HUES48 (cell line): ENCODE measurements around the gene GRIA3.
A peak's percentile ranks its signal among the peaks of the same experiment; 100 is the strongest.

Experiments
- H3K27ac ChIP-seq: one replicate; pipeline ENCODE4 v1.7.0; 2013; ENCODE audit warnings: low read depth, low read length, inconsistent platforms
- H3K27me3 ChIP-seq: 2 replicates; pipeline ENCODE4 v1.6.1; 2013; ENCODE audit warnings: mild to moderate bottlenecking, low read length; ENCODE audit not compliant: control insufficient read depth, insufficient read depth
- H3K36me3 ChIP-seq: 2 replicates; pipeline ENCODE4 v1.6.1; 2013; ENCODE audit warnings: low read length; ENCODE audit not compliant: control insufficient read depth, insufficient read depth
- H3K4me1 ChIP-seq: 2 replicates; pipeline ENCODE4 v1.6.1; 2013; ENCODE audit warnings: mild to moderate bottlenecking, low read length; ENCODE audit not compliant: control insufficient read depth, insufficient read depth
- H3K4me3 ChIP-seq: 2 replicates; pipeline ENCODE4 v1.5.1; 2013; ENCODE audit warnings: mild to moderate bottlenecking, low read depth, low read length
- H3K9ac ChIP-seq: 2 replicates; pipeline ENCODE4 v1.6.1; 2013; ENCODE audit warnings: mild to moderate bottlenecking, low read depth, low read length, moderate library complexity
- H3K9me3 ChIP-seq: 2 replicates; pipeline ENCODE4 v1.6.1; 2013; ENCODE audit warnings: low read length; ENCODE audit not compliant: control insufficient read depth, insufficient read depth

Gene GRIA3

DNA sequence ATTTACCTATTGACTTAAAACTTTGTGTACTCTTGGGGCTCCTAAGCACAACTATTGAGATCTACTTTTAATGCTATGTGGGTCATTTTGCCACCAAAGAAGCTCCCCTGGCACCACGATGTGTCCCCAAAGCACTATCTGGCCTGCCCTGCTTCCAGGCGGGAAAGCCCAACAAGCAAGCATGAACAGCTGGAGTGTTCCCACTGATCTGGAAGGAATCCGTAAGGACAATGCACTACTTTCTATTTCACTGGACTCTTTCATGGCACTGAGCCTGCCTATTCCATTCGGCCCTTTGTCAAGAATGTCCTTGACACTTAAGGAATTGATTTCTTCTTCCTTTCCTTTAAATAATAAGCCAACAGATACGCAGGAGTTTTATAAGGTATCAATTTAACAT, 38.8 kb downstream of the GRIA3 start:
- Histone ChIP-seq H3K4me1 (peaks cover 16% of the 10 kb centered on the region), H3K27me3 (peaks cover 48% of the 10 kb centered on the region), H3K36me3 (no peaks in the 10 kb centered on the region), H3K4me3 (no peak overlapping the region), H3K9ac (no peak overlapping the region), H3K27ac (no peak overlapping the region), H3K9me3 (no peaks in the 10 kb centered on the region)

DNA sequence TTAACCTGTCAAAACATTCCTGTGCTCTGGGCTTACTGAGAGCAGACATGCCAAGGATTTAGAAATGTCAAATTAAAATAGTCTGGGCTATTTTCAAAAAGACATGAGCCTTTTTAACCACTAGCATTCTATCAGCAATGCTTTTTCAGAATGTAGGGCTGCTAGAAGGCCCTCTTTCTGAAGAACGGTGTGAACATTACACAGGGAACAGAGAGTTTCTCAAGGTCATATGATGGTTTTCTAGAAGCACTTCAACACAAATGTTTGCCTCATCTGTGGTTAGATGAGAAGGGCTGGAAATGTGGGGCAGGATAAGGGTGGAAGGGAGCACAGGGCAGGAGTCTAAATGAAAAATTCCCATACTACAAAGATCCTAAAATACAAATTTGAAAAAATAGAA, 39.3 kb downstream of the GRIA3 start:
- Histone ChIP-seq H3K4me1 (peaks cover 16% of the 10 kb centered on the region), H3K9me3 (no peaks in the 10 kb centered on the region), H3K9ac (no peak overlapping the region), H3K27ac (no peak overlapping the region), H3K36me3 (no peaks in the 10 kb centered on the region), H3K4me3 (no peak overlapping the region), H3K27me3 (peaks cover 53% of the 10 kb centered on the region)

DNA sequence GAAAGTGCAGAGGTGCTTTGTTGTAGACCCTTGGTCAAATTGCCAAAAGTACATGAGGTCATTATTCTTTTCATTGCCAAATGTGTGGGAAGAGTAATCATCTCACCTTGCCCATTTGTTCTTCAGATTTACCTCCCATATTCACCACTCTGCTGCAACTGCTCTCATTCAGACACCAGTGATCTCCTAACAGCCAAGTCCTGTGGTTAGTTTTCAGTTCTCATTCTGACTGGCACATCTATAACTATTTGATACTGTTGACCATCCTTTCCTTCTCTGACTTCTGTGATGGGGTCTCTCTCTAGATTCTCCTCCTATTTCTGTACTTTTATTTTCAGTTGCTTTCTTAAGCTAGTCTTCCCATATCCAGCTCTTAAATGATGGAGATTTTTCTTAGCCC, 39.8 kb downstream of the GRIA3 start:
- Histone ChIP-seq H3K27me3 (peaks cover 52% of the 10 kb centered on the region), H3K9ac (no peak overlapping the region), H3K4me3 (no peak overlapping the region), H3K9me3 (no peaks in the 10 kb centered on the region), H3K27ac (no peak overlapping the region), H3K36me3 (no peaks in the 10 kb centered on the region), H3K4me1 (peaks cover 16% of the 10 kb centered on the region)

DNA sequence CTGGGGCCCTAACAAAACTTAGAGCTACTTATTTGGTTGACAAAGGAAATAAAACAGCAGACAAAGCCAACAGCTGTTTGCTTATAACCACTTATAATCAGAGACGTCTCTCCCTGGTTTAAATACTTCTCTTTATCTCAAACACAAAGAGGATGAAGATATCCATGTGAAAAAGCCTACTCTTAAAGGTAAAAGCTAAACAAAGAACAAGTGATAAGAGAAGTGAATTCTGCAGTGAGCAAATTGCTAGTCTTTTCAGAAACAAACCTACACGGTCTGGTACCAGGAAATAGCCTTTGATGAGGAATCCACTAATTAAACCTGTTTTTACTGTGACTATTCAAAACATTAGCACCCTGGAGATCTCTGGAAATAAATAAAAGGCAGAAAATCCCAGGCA, 46.7 kb downstream of the GRIA3 start:
- Histone ChIP-seq H3K36me3 (no peaks in the 10 kb centered on the region), H3K4me3 (peak overlapping the region; percentile 18; the same call in 1 of the 2 replicates), H3K9ac (no peak overlapping the region), H3K27ac (peak overlapping the region; percentile 59), H3K4me1 (peaks cover 35% of the 10 kb centered on the region), H3K27me3 (peaks cover 64% of the 10 kb centered on the region), H3K9me3 (no peaks in the 10 kb centered on the region)

DNA sequence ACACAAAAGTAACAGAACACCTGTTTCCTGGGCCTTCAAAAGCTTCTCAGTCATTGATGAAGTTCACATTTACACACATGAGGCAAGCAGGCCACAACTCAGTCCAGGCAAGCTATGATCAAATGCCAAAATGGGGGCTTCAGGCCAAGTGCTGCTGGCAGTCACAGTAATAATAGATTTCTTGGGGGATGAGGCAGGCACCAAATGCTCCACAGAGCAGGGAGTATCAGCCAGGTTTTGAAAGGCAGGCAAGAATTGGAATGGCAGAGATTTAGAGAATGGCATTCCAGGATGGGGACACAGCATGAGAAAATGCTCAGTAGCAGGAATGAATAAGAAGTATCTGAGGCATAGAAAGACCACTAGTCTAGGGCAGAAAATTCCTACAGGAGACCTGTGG, 52.8 kb downstream of the GRIA3 start:
- Histone ChIP-seq H3K9ac (no peak overlapping the region), H3K27ac (no peak overlapping the region), H3K36me3 (no peaks in the 10 kb centered on the region), H3K4me3 (no peak overlapping the region), H3K9me3 (no peaks in the 10 kb centered on the region), H3K27me3 (peaks cover 27% of the 10 kb centered on the region), H3K4me1 (peaks cover 14% of the 10 kb centered on the region)

DNA sequence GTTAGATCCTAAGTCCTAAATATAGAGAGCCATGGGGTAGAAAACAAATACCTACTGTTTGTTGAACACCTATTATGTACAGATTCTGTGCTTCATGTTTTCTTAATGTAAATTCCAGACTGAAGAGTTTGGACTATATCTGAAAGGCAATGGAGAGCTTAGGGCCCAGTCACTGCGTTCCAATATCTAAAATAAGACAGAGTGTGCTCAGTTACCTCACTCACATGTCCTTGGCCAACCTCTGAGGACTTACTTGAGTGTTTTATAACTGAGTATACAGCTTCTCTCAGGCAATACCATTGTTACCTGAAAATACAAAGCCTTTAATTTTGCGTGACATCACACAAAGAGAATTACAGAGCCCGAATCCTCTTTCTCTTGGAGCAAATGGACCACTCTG, 53.2 kb downstream of the GRIA3 start:
- Histone ChIP-seq H3K4me3 (no peak overlapping the region), H3K36me3 (no peaks in the 10 kb centered on the region)

DNA sequence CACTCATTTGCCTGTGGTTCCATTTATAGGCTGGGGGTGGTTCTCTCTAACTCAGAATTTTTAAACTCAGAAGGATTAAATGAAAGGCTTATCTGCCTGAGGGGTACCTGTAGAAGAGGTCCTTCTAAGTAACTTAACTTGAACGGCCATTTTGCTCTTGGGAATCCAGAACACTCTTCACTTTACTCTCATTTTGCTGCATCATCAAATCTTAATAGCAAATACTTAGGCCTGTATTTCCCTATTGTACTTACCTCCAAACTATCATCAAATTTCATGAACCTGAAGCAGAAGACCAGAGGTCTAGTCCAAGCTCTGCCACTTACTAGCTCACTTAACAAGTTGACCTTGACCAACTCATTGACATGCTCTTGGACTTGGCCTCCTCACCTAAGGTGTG, 70.4 kb downstream of the GRIA3 start:
- Histone ChIP-seq H3K4me1 (no peaks in the 10 kb centered on the region), H3K36me3 (no peaks in the 10 kb centered on the region), H3K9me3 (no peaks in the 10 kb centered on the region)

More for the DNA sequence above, 53.2 kb downstream of the GRIA3 start:
- Histone ChIP-seq H3K27ac (no peak overlapping the region), H3K4me1 (peaks cover 10% of the 10 kb centered on the region), H3K9ac (no peak overlapping the region), H3K27me3 (peaks cover 23% of the 10 kb centered on the region), H3K9me3 (no peaks in the 10 kb centered on the region)

DNA sequence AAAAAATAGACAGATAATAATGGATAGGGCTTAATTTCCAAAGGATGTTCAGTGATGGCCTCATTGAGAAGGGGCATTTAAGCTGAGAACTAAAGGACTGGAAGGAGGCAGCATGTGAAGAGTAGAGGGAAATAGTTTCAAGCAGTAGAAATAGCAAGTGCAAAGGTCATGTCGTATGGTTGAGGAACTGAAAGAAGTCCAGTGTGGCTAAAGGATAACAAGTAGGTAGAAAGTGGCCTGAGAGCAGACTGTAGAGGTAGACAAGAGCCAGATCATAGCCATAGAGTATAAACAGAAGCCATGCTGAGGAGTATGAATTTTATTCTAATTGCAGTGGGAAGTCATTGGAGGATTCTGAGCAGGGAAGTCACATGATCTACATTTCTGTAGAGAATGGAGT, 72.3 kb downstream of the GRIA3 start:
- no peaks in the 10 kb centered on the region for H3K4me1 ChIP-seq
- no peak overlapping the region for H3K27ac ChIP-seq
- no peak overlapping the region for H3K4me3 ChIP-seq
- H3K27me3 ChIP-seq, result peaks cover 8% of the 10 kb centered on the region; the same call in 1 of the 2 replicates
- H3K9ac ChIP-seq, result no peak overlapping the region
- no peaks in the 10 kb centered on the region for H3K9me3 ChIP-seq
- H3K36me3 ChIP-seq, result no peaks in the 10 kb centered on the region

More for the DNA sequence above, 70.4 kb downstream of the GRIA3 start:
- no peak overlapping the region for H3K4me3 ChIP-seq
- H3K9ac ChIP-seq, result no peak overlapping the region
- no peak overlapping the region for H3K27ac ChIP-seq
- peaks cover 5% of the 10 kb centered on the region; the same call in 1 of the 2 replicates for H3K27me3 ChIP-seq

DNA sequence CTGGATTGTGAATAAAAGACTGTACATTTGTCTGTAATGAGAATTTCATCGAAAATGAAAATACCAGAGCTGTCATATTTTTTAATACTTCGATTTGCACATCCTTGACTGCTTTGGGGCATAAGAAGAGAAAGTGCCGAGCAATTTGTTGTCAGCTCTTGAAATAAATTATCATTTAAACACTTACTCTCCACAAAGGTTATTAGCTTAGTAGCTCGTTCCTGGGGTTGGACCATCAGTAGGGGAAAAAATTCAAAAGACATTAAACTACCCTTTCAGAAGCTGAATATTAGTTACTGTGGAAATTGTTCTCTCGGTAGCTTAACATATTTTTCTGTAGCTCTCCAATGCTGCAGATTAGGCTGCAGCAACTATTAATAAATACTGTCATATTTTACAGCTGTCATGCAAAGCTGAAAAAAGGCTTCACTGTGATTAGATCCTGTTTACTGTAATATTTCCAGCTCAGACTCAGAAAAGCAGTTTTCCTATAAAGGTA, 76.9 kb downstream of the GRIA3 start:
- H3K27ac ChIP-seq, result no peak overlapping the region
- H3K4me1 ChIP-seq, result peaks cover 11% of the 10 kb centered on the region
- no peaks in the 10 kb centered on the region for H3K9me3 ChIP-seq
- no peaks in the 10 kb centered on the region for H3K36me3 ChIP-seq
- H3K9ac ChIP-seq, result no peak overlapping the region
- H3K27me3 ChIP-seq, result peaks cover 4% of the 10 kb centered on the region; the same call in 1 of the 2 replicates
- H3K4me3 ChIP-seq, result no peak overlapping the region

DNA sequence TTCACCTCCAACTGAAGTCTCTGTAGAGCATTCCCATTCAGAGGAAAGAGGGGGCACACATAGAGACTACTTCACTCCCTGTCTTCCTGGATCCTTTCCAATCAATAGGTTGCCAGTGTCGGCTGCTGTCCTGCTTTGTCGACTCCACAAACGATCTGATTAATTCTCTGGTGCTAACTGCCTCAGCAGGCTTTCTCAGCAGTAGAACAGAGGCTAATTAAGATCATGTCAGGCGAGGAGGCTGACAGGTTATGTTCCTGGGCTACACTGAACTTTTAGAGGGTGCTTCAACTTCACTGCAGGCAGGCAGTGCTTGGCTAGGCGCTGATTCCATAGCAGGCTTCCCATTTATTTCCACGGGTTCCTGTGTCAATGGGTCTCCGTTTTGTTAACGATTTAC, 79.2 kb downstream of the GRIA3 start:
- peaks cover 11% of the 10 kb centered on the region for H3K4me1 ChIP-seq
- no peak overlapping the region for H3K27ac ChIP-seq
- no peaks in the 10 kb centered on the region for H3K9me3 ChIP-seq
- H3K27me3 ChIP-seq, result 0 out of 2 replicates have a peak, but pooled peaks cover 2% of the 10 kb centered on the region
- H3K4me3 ChIP-seq, result no peak overlapping the region
- no peak overlapping the region for H3K9ac ChIP-seq
- no peaks in the 10 kb centered on the region for H3K36me3 ChIP-seq

DNA sequence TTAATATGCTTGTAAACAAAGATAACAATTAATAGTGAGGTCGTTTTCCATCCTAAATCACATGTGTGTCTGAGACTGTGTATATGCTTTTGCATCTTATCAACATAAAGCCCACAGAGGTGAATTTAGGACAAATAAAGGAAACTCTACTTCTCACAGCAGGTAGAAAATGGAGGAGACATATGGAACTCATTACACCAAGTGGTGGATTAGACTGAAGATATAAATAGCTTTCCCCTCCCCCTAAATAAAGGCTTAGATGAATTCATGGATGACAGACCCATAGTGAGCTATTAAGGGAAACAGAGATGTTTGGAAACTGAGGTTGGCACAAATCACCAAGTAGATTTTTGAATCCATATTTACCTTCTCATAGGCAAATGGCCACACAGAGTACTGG, 79.7 kb downstream of the GRIA3 start:
- Histone ChIP-seq H3K27me3 (0 out of 2 replicates have a peak, but pooled peaks cover 2% of the 10 kb centered on the region), H3K4me1 (peaks cover 11% of the 10 kb centered on the region), H3K4me3 (no peak overlapping the region), H3K9me3 (no peaks in the 10 kb centered on the region), H3K27ac (no peak overlapping the region), H3K36me3 (no peaks in the 10 kb centered on the region), H3K9ac (no peak overlapping the region)
